ENCODE measurements around the gene CNKSR3.

The CNKSR3 gene

GRCh38 chr6:154479771-154480639 is 30.5 kb downstream of the CNKSR3 start:
- DNase-seq (ENCODE audit: low read depth): peak; percentile 45
- H3K4me3 ChIP-seq (ENCODE audit: low read length): peak overlapping the region; percentile 44
- no peak for TF ChIP-seq CTCF (conservative IDR thresholded peaks at IDR 0.05; ENCODE audit: low read length)

- H3K4me3 ChIP-seq (ENCODE audit: low read length): peak overlapping the region; percentile 44
- TF ChIP-seq CTCF (conservative IDR thresholded peaks at IDR 0.05; ENCODE audit: low read length): no peak
- DNase-seq (ENCODE audit: low read depth): peak; percentile 78
Measured at GRCh38 chr6:154479351-154479769, 31.1 kb downstream of the CNKSR3 start.

- peak overlapping the region; percentile 44 for H3K4me3 ChIP-seq (ENCODE audit: low read length)
- peak; percentile 46 for DNase-seq (ENCODE audit: low read depth)
- TF ChIP-seq CTCF (conservative IDR thresholded peaks at IDR 0.05; ENCODE audit: low read length): no peak
Measured at GRCh38 chr6:154478701-154479060, 31.8 kb downstream of the CNKSR3 start.

- no peak for TF ChIP-seq CTCF (conservative IDR thresholded peaks at IDR 0.05; ENCODE audit: low read length)
- no peak overlapping the region for H3K4me3 ChIP-seq (ENCODE audit: low read length)
- DNase-seq (ENCODE audit: low read depth): no peak
Measured at GRCh38 chr6:154478021-154478700, 32.3 kb downstream of the CNKSR3 start.

- TF ChIP-seq CTCF (conservative IDR thresholded peaks at IDR 0.05; ENCODE audit: low read length): no peak
- no peak for DNase-seq (ENCODE audit: low read depth)
- no peak overlapping the region for H3K4me3 ChIP-seq (ENCODE audit: low read length)
Measured at GRCh38 chr6:154476494-154476893, 34.0 kb downstream of the CNKSR3 start.

GRCh38 chr6:154474648-154475428 is 35.6 kb downstream of the CNKSR3 start:
- H3K4me3 ChIP-seq (ENCODE audit: low read length): no peak overlapping the region
- no peak for TF ChIP-seq CTCF (conservative IDR thresholded peaks at IDR 0.05; ENCODE audit: low read length)
- peak; percentile 86 for DNase-seq (ENCODE audit: low read depth)

Measured in AG10803 (cell line).